Right forelimb (tissue), 1 donor: ENCODE data around the gene FHIT.
"Not testable (repeated sequence)": the region's sequence is repeated elsewhere in the genome, so short reads cannot be mapped to it uniquely, and the experiment has no call there.

Experiments
- DNase-seq: peaks from one replicate; pipeline ENCODE4 v3.0.0-alpha.2; 2018

The FHIT gene

GRCh38 chr3:59949311-59949710 is 1301.9 kb downstream of the FHIT start:
- no peak for DNase-seq

GRCh38 chr3:59946401-59946800 is 1304.9 kb downstream of the FHIT start:
- DNase-seq: no peak

- no peak for DNase-seq
These were observed 1310.5 kb downstream of the FHIT start for GRCh38 chr3:59940718-59941117.

- DNase-seq: no peak
These were observed 1311.3 kb downstream of the FHIT start for GRCh38 chr3:59939826-59940426.

GRCh38 chr3:59938828-59939227 is 1312.4 kb downstream of the FHIT start:
- DNase-seq: no peak

- DNase-seq: no peak
These were observed 1314.1 kb downstream of the FHIT start for GRCh38 chr3:59937201-59937600.

- DNase-seq: no peak
These were observed 1314.8 kb downstream of the FHIT start for GRCh38 chr3:59936472-59936871.

GRCh38 chr3:59935025-59935424 is 1316.2 kb downstream of the FHIT start:
- DNase-seq: no peak

- DNase-seq: not testable (repeated sequence)
These were observed 1316.7 kb downstream of the FHIT start for GRCh38 chr3:59934560-59934959.

- no peak for DNase-seq
These were observed 1321.1 kb downstream of the FHIT start for GRCh38 chr3:59930170-59930569.

GRCh38 chr3:59927056-59927455 is 1324.2 kb downstream of the FHIT start:
- DNase-seq: no peak

GRCh38 chr3:59925946-59926345 is 1325.3 kb downstream of the FHIT start:
- DNase-seq: no peak

GRCh38 chr3:59922192-59922591 is 1329.1 kb downstream of the FHIT start:
- no peak for DNase-seq

GRCh38 chr3:59920822-59921221 is 1330.4 kb downstream of the FHIT start:
- no peak for DNase-seq

- no peak for DNase-seq
These were observed 1331.7 kb downstream of the FHIT start for GRCh38 chr3:59919586-59919985.

- DNase-seq: no peak
These were observed 1337.0 kb downstream of the FHIT start for GRCh38 chr3:59914251-59914650.

- DNase-seq: no peak
These were observed 1337.6 kb downstream of the FHIT start for GRCh38 chr3:59913645-59914044.

GRCh38 chr3:59908701-59909100 is 1342.6 kb downstream of the FHIT start:
- no peak for DNase-seq

- DNase-seq: no peak
These were observed 1343.0 kb downstream of the FHIT start for GRCh38 chr3:59908280-59908679.

- DNase-seq: no peak
These were observed 1347.0 kb downstream of the FHIT start for GRCh38 chr3:59904296-59904695.

- DNase-seq: no peak
These were observed 1352.2 kb downstream of the FHIT start for GRCh38 chr3:59899061-59899460.

- no peak for DNase-seq
These were observed 1355.3 kb downstream of the FHIT start for GRCh38 chr3:59895972-59896371.

GRCh38 chr3:59894425-59895121 is 1356.7 kb downstream of the FHIT start:
- no peak for DNase-seq

GRCh38 chr3:59890639-59891038 is 1360.6 kb downstream of the FHIT start:
- no peak for DNase-seq

- DNase-seq: no peak
These were observed 1364.5 kb downstream of the FHIT start for GRCh38 chr3:59886790-59887189.
